Measurements from ENCODE around the gene C20orf144.

DNA sequence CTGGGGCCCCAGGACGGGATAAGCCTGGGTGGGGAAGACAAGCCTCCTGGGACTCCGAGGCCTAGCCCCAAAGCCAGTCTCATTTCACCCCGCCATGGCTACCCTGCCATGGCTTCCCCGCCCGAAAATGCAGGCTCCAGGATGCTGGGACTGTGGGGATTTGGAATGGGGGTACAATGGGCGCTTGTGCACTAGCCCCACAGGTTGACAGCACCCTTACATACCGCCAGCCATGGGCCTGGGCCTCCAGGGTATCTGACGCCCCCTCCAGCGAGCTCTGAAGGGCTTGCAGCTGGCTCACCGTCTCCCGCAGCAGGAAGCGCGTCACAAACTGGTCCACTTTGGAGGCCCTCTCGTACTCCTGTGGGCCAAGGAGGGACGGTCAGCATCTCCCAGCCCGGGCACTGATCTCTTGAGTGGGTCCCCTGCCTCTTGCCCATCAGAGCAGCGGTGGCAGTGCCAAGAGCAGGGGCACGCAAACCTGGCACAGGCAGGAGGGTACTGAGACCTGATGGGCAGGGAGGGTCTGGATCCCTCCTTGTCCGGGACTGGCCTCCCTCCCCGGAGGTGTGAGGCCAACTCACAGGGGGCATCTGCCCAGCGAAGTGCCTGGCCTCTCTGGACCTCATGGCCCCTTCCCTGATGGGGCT lies 2.0 kb upstream of the C20orf144 start:
- TF ChIP-seq, protein P1, sequence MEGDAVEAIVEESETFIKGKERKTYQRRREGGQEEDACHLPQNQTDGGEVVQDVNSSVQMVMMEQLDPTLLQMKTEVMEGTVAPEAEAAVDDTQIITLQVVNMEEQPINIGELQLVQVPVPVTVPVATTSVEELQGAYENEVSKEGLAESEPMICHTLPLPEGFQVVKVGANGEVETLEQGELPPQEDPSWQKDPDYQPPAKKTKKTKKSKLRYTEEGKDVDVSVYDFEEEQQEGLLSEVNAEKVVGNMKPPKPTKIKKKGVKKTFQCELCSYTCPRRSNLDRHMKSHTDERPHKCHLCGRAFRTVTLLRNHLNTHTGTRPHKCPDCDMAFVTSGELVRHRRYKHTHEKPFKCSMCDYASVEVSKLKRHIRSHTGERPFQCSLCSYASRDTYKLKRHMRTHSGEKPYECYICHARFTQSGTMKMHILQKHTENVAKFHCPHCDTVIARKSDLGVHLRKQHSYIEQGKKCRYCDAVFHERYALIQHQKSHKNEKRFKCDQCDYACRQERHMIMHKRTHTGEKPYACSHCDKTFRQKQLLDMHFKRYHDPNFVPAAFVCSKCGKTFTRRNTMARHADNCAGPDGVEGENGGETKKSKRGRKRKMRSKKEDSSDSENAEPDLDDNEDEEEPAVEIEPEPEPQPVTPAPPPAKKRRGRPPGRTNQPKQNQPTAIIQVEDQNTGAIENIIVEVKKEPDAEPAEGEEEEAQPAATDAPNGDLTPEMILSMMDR (conservative IDR thresholded peaks at IDR 0.05; ENCODE audit: low read depth in 2 of 2): no peak
- TF ChIP-seq EZH2 (IDR thresholded peaks at IDR 0.05; ENCODE audit: low read depth, unreplicated experiment): no peak
- TF ChIP-seq EZH2phosphoT487 (IDR thresholded peaks at IDR 0.05; ENCODE audit: unreplicated experiment): no peak
- no peak for TF ChIP-seq CREB1 (CRISPR knock-in tag; IDR thresholded peaks at IDR 0.05; ENCODE audit: low read depth)
- TF ChIP-seq POLR2AphosphoS5 (IDR thresholded peaks at IDR 0.05; ENCODE audit: low read depth): no peak
- TF ChIP-seq, protein P2, sequence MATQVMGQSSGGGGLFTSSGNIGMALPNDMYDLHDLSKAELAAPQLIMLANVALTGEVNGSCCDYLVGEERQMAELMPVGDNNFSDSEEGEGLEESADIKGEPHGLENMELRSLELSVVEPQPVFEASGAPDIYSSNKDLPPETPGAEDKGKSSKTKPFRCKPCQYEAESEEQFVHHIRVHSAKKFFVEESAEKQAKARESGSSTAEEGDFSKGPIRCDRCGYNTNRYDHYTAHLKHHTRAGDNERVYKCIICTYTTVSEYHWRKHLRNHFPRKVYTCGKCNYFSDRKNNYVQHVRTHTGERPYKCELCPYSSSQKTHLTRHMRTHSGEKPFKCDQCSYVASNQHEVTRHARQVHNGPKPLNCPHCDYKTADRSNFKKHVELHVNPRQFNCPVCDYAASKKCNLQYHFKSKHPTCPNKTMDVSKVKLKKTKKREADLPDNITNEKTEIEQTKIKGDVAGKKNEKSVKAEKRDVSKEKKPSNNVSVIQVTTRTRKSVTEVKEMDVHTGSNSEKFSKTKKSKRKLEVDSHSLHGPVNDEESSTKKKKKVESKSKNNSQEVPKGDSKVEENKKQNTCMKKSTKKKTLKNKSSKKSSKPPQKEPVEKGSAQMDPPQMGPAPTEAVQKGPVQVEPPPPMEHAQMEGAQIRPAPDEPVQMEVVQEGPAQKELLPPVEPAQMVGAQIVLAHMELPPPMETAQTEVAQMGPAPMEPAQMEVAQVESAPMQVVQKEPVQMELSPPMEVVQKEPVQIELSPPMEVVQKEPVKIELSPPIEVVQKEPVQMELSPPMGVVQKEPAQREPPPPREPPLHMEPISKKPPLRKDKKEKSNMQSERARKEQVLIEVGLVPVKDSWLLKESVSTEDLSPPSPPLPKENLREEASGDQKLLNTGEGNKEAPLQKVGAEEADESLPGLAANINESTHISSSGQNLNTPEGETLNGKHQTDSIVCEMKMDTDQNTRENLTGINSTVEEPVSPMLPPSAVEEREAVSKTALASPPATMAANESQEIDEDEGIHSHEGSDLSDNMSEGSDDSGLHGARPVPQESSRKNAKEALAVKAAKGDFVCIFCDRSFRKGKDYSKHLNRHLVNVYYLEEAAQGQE (IDR thresholded peaks at IDR 0.05; ENCODE audit: unreplicated experiment): no peak
- no peak for TF ChIP-seq ZNF331 (CRISPR knock-in tag; IDR thresholded peaks at IDR 0.05; ENCODE audit: low read depth)
- no peak for TF ChIP-seq ZNF462 (CRISPR knock-in tag; IDR thresholded peaks at IDR 0.05)
